Fibroblast of lung (primary cell): ENCODE results near the gene THRA.

Source experiments
- CTCF ChIP-seq, 2 donors: IDR thresholded peaks in 1 of 2; conservative IDR thresholded peaks in 1 of 2; 1 replicate in 1 of 2; 2 replicates in 1 of 2; pipeline ENCODE4 v1.5.1; 2011 to 2012; ENCODE audit warnings: low read length in 2 of 2, control low read depth in 1 of 2, inconsistent platforms in 1 of 2, low read depth in 1 of 2, mild to moderate bottlenecking in 1 of 2
- EZH2 ChIP-seq: IDR thresholded peaks from 2 replicates; pipeline ENCODE4 v1.5.1; 2012; ENCODE audit warnings: low read length, control low read depth, mild to moderate bottlenecking; ENCODE audit errors: missing control alignments

- TF ChIP-seq CTCF (conservative IDR thresholded peaks at IDR 0.05 in 1 of 2, IDR thresholded peaks at IDR 0.05 in 1 of 2; ENCODE audit: low read depth in 1 of 2, low read length in 2 of 2) (no peak), EZH2 (no peak)
Measured at GRCh38 chr17:40087049-40087794, 24.5 kb downstream of the THRA start.
